Vagina (tissue), 2 donors: ENCODE data around the gene DPYSL5. TPM values are rescaled to one million over a fixed set of nuclear protein-coding genes. Genes with fewer than 3 reads are reported as not detected.

ENCODE experiments used
- DNase-seq, 2 donors: peaks; one replicate each; pipeline ENCODE4 v3.0.0-alpha.2; 2017; ENCODE audit errors: extremely low spot score in 2 of 2
- H3K27ac ChIP-seq: fragments of 200-600 bp; sonication (generic); one replicate; pipeline ENCODE4 v1.5.1; 2019
- H3K27me3 ChIP-seq: fragments of 200-600 bp; sonication (generic); one replicate; pipeline ENCODE4 v1.5.1; 2019
- H3K36me3 ChIP-seq, 2 donors: fragments of 200-600 bp; sonication (generic); one replicate each; pipeline ENCODE4 v1.5.1; 2017 to 2019
- H3K4me1 ChIP-seq: fragments of 200-600 bp; sonication (generic); one replicate; pipeline ENCODE4 v1.5.1; 2019
- H3K4me3 ChIP-seq, 2 donors: fragments of 200-600 bp; sonication (generic); 1 replicate in 1 of 2; 2 replicates in 1 of 2; pipeline ENCODE4 v1.5.1; 2016 to 2019
- H3K9me3 ChIP-seq: fragments of 200-600 bp; sonication (generic); one replicate; pipeline ENCODE4 v1.5.1; 2019
- CTCF ChIP-seq, 3 experiments: fragments of 450-650 bp in 2 of 3; fragments of 200-600 bp in 1 of 3; sonication (generic) in 1 of 3; IDR thresholded peaks; one replicate each; pipeline ENCODE4 v1.5.1; 2017 to 2019; ENCODE audit warnings: antibody characterized with exemption in 3 of 3, mild to moderate bottlenecking in 2 of 3, moderate library complexity in 2 of 3
- POLR2A ChIP-seq, 2 donors: fragments of 450-650 bp; IDR thresholded peaks; one replicate each; pipeline ENCODE4 v1.6.1; 2017; ENCODE audit warnings: antibody characterized with exemption in 2 of 2, mild to moderate bottlenecking in 2 of 2, moderate library complexity in 2 of 2
- POLR2AphosphoS5 ChIP-seq, 2 donors: sonication (generic); formaldehyde crosslinking; IDR thresholded peaks; one replicate each; pipeline ENCODE4 v1.9.0; 2017; ENCODE audit warnings: antibody characterized with exemption in 2 of 2, mild to moderate bottlenecking in 2 of 2, low read depth in 1 of 2; ENCODE audit not compliant: insufficient read depth in 1 of 2
- intact Hi-C: fragments of 100-400 bp; cut with DNase I; formaldehyde crosslinking; loops from one replicate; pipeline ENCODE4 v1.15.1; 2023
- total RNA-seq: library from RNA; depleted of rRNA; stranded (reverse); fragments of >200 nt; gene quantifications from one replicate; pipeline ENCODE4 v1.2.3, GENCODE V29; 2016

Gene DPYSL5
- total RNA-seq, 1 donor from 2014 or later = 0.74 TPM

- Histone ChIP-seq H3K4me3 (no peak overlapping the region), H3K9me3 (no peaks in the 10 kb centered on the region), H3K27ac (no peak overlapping the region), H3K4me1 (no peaks in the 10 kb centered on the region), H3K36me3 (no peaks in the 10 kb centered on the region), H3K27me3 (no peaks in the 10 kb centered on the region)
- intact Hi-C loops = loop anchor here (5.0 kb wide), 1 partner anchor 95 kb away; the partner anchor contains the start of gene DPYSL5
- TF ChIP-seq CTCF (IDR thresholded peaks at IDR 0.05) = peak; percentile 33 to 52 (median 52)
- TF ChIP-seq POLR2AphosphoS5 (IDR thresholded peaks at IDR 0.05; ENCODE audit: insufficient read depth in 1 of 2, low read depth in 1 of 2) = no peak
- no peak for DNase-seq
Observed at GRCh38 chr2:26942543-26943295, 94.8 kb downstream of the DPYSL5 start.

- no peak overlapping the region for H3K4me3 ChIP-seq
- H3K36me3 ChIP-seq = no peaks in the 10 kb centered on the region
- H3K9me3 ChIP-seq = no peaks in the 10 kb centered on the region
- TF ChIP-seq POLR2A (IDR thresholded peaks at IDR 0.05) (no peak), CTCF (IDR thresholded peaks at IDR 0.05) (no peak), POLR2AphosphoS5 (IDR thresholded peaks at IDR 0.05; ENCODE audit: insufficient read depth in 1 of 2, low read depth in 1 of 2) (no peak)
- no peak overlapping the region for H3K27ac ChIP-seq
- H3K4me1 ChIP-seq = no peaks in the 10 kb centered on the region
- H3K27me3 ChIP-seq = no peaks in the 10 kb centered on the region
- no peak for DNase-seq
- intact Hi-C loops = loop anchor here (2.0 kb wide), 1 partner anchor 57 kb away; no protein-coding TSS in a partner anchor
Observed at GRCh38 chr2:26945991-26946750, 98.2 kb downstream of the DPYSL5 start.

- Histone ChIP-seq H3K27me3 (no peaks in the 10 kb centered on the region), H3K27ac (no peak overlapping the region), H3K36me3 (no peaks in the 10 kb centered on the region), H3K9me3 (no peaks in the 10 kb centered on the region), H3K4me1 (no peaks in the 10 kb centered on the region), H3K4me3 (no peak overlapping the region)
- no peak for DNase-seq
- TF ChIP-seq CTCF (IDR thresholded peaks at IDR 0.05) (no peak), POLR2A (IDR thresholded peaks at IDR 0.05) (no peak), POLR2AphosphoS5 (IDR thresholded peaks at IDR 0.05; ENCODE audit: insufficient read depth in 1 of 2, low read depth in 1 of 2) (no peak)
- intact Hi-C loops = loop anchor here (2.0 kb wide), 1 partner anchor 58 kb away; no protein-coding TSS in a partner anchor
Observed at GRCh38 chr2:26946841-26947784, 99.2 kb downstream of the DPYSL5 start.

- no peaks in the 10 kb centered on the region for H3K4me1 ChIP-seq
- H3K9me3 ChIP-seq = no peaks in the 10 kb centered on the region
- TF ChIP-seq POLR2AphosphoS5 (IDR thresholded peaks at IDR 0.05; ENCODE audit: insufficient read depth in 1 of 2, low read depth in 1 of 2) (no peak), POLR2A (IDR thresholded peaks at IDR 0.05) (no peak), CTCF (IDR thresholded peaks at IDR 0.05) (no peak)
- no peaks in the 10 kb centered on the region for H3K27me3 ChIP-seq
- DNase-seq = no peak
- no peak overlapping the region for H3K4me3 ChIP-seq
- no peak overlapping the region for H3K27ac ChIP-seq
- H3K36me3 ChIP-seq = no peaks in the 10 kb centered on the region
- intact Hi-C loops = no loop called here
Observed at GRCh38 chr2:26948800-26949199, 100.9 kb downstream of the DPYSL5 start.
